Prostate gland (tissue), 2 donors: ENCODE data around the gene ZBTB7C.

Experiments
- POLR2A ChIP-seq: fragments of 450-650 bp; IDR thresholded peaks from one replicate; pipeline ENCODE4 v1.6.1; 2016; ENCODE audit warnings: antibody characterized with exemption, mild to moderate bottlenecking
- TF ChIP-seq, protein P1 (sequence below), 4 experiments: fragments of 200-600 bp in 2 of 4; fragments of 450-650 bp in 2 of 4; sonication (generic) in 2 of 4; IDR thresholded peaks; 1 replicate in 3 of 4; 2 replicates in 1 of 4; pipeline ENCODE4 v1.5.1; 2016 to 2019; ENCODE audit warnings: antibody characterized with exemption in 4 of 4, mild to moderate bottlenecking in 2 of 4, moderate library complexity in 2 of 4

DNA sequence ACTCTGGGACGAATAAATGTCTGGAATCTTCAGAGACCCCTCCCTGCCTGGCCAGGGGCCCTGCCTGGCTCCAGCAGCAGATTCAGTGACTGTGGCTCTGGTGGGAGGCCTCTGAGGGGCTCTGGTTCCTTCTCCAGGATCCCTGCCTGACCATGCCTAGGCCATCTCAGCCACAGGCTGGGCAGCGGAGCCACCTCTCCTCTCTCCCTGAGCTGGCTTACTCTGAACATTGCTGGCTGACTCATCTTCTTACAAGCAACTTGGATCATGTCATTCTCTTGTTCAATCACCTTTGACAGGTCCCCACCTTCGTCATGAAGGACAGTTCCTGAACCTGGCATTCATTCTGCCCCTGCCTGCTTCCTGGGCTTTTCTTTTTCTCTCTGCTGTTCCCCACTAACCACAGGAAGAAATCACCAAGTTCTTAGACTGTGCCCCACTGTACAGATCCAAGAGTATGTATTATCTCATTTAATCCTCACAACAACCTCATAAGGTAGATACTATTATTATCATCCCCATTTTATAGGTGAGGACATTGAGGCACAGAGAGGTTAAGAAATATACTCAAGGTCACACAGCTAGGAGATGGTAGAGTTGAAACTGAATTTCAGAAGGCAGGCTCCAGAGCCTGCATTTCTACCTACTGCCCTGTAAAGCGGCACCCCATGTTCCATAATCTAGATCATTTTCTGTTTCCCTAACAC lies 323.2 kb downstream of the ZBTB7C start:
- TF ChIP-seq, protein P1, sequence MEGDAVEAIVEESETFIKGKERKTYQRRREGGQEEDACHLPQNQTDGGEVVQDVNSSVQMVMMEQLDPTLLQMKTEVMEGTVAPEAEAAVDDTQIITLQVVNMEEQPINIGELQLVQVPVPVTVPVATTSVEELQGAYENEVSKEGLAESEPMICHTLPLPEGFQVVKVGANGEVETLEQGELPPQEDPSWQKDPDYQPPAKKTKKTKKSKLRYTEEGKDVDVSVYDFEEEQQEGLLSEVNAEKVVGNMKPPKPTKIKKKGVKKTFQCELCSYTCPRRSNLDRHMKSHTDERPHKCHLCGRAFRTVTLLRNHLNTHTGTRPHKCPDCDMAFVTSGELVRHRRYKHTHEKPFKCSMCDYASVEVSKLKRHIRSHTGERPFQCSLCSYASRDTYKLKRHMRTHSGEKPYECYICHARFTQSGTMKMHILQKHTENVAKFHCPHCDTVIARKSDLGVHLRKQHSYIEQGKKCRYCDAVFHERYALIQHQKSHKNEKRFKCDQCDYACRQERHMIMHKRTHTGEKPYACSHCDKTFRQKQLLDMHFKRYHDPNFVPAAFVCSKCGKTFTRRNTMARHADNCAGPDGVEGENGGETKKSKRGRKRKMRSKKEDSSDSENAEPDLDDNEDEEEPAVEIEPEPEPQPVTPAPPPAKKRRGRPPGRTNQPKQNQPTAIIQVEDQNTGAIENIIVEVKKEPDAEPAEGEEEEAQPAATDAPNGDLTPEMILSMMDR (IDR thresholded peaks at IDR 0.05) = no peak
- TF ChIP-seq POLR2A = no peak
